Germinal center (tissue), 1 donor: ENCODE data around the gene PEX5L.

Source experiments
- DNase-seq: peaks from one replicate; pipeline ENCODE4 v3.0.0; 2012; ENCODE audit warnings: mixed read lengths, low spot score

Gene PEX5L

DNA sequence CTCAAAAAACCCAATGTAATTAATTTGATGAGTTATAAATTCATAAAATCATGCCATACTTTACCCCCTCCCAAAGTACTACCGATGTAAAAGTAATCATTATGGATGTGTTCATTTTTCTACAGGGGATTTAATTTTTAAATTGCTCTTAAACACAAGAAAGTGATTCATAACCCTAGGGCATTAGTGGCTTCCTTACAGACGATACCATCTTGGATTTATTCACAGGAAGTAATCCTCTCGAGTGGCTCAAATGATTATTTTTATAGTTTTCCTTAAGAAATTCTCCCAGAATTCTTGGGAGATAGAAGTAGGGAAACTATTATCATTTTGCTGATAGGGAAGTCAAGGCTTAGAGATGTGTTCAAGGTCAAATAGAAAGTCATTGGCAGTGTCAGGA lies 80.9 kb downstream of the PEX5L start:
- DNase-seq = no peak

DNA sequence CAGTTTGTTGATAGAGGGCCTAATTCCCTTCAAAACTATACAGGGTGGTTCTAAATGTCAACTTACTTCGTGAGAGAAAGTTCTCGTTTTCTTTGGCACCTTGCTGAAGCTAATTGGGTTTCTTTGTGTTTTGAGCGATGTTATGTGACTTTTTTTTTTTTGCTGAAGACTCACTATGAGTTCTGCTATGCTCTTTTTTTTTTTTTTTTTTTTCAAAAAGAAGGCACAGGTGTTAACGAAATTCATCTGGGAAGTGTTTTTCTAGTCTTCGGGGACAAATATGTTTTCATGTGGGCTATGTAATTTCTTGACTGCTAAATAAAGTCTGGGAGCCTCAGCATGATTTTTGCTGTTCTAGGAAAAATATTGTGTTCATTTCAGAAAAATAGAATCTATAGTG lies 81.5 kb downstream of the PEX5L start:
- DNase-seq = no peak

DNA sequence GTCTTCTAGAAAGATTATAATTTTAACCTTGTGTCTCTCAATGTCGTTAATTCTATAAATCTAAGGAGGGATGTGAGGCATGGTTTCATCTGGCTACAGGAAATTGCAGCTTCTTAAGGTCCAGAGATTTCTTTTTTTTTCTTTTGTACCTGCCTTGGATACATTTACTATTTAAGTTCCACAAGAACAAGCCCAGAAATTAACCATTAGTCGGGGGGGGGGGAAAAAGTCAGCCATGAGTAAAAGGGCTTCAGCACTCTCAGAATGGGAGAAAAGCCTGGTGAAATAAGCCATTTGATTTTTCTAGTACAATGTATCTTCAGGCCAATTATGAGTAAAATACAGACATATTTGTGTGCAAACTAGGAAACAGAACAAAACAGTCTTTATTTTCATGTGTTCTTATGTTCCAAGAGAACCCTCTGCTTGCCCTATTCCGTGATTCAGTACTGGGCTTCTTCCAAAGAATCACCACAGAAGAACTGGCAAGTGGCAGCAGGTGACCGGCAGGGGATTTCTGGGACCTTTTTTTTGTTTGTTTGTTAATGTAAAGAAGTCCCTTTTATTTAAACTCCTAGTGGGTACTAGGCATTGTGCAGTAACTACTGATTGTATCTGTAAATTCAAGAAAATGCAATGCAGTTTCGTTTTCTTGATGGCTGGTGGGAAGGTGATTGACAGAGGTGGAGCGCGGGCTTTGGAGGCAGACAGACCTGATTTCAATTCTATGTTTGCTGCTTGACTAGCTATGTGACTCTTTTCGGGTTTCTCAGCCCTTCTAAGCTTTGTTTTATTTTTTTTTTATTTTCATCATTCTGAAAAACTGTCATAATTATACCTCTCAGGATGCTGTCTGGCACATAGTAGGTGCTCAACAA lies 82.5 kb downstream of the PEX5L start:
- DNase-seq = no peak

DNA sequence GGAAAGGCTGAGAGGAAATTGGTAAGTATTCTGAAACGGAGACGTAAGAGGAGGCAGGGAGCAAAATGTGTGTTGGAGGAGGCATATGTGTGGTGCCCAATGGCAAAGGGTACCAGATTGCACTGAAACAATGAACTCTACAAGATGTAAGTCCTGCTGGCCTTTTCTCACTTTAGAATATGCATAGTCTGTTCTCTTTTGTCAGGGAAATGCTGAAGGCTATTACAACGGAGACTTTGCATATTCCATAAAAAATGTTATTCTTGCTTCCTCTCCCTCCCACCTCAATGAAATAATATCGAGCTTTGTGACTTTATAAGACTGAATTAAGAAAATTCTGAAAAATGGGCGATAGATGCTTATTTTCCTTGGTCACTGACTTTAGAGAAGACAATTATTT lies 85.9 kb downstream of the PEX5L start:
- no peak for DNase-seq

DNA sequence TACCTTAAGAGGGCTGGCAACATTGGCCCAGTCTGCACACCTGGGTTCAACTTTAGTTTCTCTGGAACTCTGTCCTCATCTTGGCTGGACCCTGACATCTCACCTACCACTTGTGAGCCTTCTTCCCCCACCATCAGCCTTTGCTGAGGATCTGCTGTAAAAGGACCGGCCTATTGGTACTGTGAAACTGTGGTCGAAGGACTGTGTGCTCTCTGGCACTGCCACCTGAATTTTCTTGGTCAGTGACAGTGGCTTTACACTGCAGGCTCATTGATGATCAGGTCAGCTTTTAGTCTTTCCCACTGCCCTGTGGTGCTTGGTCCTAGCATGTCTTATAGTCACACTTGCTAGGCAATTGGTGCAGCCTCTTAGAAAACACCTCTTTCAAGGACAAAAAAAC lies 86.9 kb downstream of the PEX5L start:
- DNase-seq = no peak

DNA sequence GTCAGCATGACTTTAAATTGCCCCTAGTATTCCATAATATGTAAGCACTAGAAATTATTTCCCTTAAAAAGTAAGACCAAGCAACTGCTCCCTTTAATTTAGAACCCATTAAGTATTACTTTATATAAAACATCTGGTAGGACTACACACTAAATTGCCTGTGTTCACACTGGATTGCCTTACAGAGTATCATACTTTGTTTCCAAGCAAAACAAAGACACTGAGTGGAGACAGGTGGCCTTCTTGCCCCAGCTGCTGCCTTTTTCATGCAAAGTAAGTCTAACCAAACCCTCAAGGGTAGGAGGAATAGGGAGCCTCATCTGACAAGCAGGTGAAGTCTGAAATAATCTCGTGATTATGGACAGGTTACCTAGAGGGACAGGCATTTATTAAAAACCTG lies 87.3 kb downstream of the PEX5L start:
- no peak for DNase-seq

DNA sequence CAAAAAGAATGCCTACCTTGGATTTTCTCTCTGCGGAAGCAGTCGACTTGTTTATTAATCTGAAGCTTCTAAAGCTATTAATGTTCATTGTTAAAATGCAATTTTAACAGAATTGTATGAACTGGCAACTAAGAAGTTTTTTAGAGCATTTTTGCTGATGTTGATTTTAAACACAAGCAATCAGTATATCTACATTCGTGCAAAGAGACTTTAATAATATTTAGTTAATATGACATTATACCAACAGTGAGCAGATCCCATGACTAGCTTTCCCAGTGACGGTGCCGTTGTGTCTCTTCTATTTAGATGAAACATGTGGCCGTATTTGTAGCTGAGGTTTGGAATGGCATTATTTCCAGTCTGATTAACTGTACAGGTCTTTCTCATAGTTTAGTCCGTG lies 88.0 kb downstream of the PEX5L start:
- no peak for DNase-seq

DNA sequence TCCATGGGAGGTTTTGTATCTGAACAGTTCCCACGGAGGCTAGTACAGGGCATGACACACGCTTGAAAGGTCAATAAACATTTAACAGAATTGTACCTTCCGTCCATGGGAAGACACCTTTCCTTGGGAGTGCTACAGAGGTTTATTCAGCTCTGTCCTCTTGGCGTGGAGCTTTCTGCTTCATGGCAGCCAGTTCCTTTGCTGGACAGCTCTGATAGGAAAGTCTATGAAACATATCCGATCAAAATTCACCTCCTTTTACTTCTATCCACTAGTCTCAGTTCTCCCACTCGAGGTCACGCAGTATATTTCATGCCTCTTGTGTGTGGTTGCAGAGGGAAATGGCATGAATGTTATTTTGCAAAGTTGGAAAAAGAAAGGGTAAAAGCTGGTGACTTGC lies 91.2 kb downstream of the PEX5L start:
- no peak for DNase-seq

DNA sequence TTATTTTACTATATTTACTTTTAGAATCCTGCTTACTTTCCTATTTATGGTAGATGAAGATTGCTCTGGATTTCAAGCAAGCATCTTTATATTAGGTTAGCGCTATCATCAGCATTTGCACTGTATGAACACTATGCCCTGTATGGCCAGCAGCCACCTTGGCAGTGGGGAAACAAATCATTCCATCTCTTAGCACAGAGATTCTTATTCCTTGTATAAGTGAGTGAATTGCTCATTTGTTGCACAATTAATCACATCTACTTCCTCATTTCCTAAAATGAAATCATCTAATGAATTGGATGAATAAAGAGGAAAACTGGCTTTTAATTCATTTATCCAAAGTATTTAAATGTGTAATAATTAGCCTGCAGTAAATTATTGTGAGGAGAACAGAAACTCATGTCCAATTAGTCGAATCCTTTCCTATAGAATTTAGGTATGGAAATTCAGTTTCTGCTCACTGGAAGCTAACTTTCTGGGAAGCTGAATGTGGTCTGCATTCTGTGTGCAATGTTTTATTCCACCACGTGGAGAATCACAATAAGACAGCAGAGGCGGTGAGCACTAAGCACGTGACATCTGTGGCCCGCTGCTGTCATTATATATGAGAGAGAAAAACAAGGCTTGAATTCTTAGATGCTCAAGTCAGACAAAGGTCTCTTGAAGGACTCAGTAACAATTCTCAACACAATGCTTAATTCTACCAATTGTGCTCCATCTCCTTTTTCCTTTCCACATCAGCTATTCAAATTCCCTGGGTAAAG lies 93.4 kb downstream of the PEX5L start:
- no peak for DNase-seq

DNA sequence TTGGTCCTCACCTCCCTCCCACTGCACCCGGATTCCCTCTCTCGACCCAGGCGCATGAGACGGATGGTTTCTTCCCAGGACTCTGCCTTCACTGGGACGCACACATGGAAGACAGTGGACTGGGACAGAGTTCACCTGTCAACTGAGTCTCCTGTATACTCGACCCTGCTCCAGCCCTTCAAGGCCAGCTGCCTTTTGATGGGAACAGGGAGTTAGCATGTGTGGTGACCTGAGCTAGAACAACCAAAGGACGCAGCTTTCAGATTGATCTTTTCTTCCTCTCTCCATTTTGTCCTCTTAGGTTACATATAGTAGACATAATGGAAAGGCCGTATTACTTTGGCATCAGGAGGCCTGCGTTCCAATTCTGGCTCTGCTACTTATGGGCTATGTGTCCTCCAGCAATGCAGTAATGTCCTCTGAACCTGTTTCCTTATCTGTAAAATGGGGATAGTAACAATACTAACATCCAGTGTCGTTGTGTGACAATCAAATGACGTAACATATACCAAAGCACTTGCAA lies 94.1 kb downstream of the PEX5L start:
- DNase-seq = no peak

DNA sequence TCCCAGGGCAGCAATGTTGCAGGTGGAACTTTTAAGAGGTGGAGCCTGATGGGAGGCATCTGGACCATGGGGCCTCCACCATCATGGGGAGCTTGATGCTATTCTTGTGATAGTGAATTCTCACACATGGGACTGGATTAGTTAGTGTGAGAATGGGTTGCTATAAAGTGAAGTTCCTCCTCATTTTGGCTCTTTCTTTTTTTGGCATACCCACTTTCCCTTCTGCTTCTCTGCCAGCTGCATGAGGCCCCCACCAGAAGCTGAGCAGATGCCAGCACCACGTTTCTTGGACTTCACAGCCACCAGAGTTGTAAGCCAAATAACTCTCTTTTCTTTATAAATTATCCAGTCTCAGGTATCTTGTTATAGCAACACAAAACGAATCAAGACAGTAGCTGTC lies 101.0 kb downstream of the PEX5L start:
- no peak for DNase-seq

DNA sequence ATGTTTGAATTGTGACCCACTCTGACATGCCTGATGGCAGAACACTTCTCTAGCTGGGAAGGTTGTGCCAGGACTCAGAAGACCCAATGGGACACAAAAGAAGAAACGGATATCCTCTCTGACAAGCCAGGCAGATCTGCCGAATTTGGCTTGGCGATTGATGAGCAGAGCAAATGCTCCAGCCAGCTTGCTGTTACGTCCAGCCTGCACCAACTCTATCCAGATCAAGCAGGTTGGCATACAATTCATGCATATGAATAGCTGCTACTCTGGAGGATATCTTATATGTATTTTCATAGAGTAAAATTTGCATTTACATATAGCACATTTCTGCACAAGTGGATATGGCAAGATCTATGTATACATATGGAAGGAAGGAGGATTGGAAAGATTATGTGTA lies 102.8 kb downstream of the PEX5L start:
- DNase-seq = no peak

DNA sequence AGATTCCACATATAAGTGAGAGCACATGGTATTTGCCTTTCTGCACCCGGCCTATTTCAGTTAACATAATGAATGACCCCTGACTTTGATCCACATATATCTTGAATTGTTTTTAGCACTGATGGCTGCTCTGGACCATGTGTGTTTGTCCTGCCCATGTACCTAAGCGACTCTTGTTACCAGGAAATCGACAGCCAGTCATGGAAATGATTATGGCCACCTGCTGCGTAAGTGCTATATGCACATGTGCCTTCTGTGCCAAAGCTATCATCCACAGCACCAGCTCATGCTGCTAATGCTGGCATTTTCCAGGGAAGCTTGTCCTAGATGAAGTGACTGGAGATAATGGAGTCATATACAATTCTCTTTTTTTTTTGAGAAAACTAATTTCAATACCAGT lies 103.7 kb downstream of the PEX5L start:
- DNase-seq = no peak

DNA sequence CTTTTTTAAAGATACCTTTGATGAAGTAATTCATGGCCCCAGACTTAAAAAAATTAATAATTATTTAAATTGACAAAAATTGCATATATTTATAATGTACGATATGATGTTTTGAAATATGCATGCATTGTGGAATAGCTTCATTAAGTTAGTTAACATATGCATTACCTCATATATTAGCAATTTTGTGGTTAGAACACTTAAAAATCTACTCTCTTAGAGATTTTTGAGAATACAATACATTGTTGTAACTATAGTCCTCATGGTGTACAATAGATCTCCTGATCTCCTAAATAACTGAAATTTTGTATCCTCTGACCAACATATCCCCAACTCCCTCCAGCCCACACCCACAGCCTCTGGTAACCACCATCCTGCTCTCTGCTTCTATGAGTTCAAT lies 104.1 kb downstream of the PEX5L start:
- DNase-seq = no peak

DNA sequence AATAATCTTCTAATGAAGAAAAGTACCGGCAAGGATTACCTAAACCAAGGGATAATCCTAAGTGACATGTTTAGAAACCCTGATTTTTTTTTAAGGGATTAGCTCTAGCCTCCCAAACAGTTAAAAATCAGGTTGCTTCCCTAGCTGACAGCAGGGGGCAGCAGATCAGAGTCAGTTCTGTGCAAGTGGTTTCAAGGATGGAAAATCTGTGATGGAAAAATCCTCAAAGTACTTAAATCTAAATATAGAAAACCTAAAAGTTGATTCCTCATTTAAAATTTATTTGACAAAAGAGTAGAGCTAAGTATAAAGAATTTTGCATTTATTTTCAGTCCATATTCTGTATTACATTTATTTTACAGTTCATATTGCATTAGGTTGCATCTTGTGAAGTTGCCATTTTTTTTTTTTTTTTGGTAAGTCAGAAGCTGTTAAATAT lies 107.6 kb downstream of the PEX5L start:
- peak; percentile 32 for DNase-seq

DNA sequence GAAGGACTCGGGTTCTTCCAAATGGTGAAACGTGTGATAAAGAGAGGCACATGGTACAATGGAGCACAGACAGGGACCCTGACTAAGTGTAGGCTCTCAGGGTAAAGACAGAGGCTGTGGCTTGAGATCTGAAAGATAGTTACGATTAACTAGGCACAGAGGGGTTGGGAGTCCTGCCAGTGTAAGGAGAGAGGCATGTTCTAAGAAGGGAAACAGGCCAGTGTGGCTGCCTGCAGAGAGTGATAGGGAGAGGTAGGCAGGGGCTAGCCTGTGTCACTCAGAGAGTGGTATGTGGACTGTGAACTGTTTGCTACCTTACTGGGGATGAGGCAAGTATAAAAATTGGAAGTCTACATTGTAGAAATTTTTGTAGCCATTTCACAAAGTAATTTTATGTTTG lies 109.5 kb downstream of the PEX5L start:
- no peak for DNase-seq

DNA sequence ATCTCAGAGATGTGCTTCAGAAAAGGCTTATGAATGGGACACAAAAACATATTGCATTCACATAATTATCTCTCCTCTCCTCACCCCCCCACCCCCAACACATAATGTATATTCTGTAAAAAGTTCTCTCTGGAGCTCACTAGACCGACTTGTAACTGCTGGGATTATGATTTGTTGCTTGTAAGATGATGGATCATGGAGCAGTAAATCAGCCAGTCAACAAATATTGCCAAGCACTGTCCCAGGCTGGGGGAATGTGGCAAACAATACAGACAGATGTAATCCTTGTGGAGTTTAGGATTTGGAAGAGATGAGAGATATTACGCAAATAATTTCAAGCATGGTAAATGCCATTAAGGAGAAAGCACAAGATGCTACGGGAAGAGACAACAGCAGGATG lies 114.8 kb downstream of the PEX5L start:
- DNase-seq = no peak

DNA sequence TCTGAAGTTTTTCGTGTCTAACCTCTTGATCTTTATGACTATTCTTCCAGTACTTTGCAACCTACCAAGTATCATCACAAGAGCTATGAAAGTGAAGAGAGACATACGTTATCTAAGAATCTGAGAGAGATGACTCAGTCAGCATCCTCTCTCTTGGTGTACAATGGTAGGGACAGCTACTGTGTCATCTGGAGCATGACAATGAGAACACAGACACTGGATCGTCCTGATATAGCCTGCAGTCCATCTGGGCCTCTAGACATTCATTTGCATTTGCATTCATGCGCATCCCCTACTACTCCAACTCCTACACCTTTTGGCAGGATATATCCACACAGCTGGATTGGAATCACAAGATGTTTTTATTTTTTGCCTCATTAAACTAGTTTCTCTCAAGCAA lies 115.2 kb downstream of the PEX5L start:
- no peak for DNase-seq

DNA sequence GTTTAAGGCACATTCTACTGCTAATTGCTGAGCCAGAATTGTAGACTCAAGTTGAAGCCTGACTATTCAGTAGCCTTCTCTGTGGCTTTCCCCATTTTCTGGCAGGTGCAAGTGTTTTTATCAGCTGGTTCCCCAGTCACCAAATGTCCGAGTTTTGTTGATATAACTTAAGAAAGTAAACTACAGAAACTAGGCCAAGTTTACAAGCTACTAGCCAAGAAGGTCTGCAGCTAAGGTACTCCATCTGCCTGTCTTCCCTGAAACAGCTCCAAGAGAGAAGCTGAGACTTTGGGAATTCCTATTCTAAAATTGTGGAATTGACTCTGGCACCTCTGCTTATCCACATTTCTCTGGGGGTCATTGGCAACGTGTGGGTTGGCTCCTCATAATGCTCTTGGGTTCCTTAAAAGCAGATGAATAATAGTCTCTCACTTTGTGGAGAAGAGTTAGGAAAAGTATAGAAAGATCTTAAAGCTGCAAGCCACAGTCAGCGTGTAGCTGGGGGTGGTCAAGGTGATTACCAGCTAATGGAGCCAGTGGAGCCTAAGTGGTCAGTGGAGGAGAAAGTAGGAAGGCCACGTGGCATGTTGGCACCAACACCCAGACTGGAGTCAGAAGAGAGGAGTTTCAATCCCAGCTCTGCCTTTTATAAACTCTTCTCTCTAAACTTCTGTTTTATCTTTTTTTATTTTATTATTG lies 128.8 kb downstream of the PEX5L start:
- no peak for DNase-seq

DNA sequence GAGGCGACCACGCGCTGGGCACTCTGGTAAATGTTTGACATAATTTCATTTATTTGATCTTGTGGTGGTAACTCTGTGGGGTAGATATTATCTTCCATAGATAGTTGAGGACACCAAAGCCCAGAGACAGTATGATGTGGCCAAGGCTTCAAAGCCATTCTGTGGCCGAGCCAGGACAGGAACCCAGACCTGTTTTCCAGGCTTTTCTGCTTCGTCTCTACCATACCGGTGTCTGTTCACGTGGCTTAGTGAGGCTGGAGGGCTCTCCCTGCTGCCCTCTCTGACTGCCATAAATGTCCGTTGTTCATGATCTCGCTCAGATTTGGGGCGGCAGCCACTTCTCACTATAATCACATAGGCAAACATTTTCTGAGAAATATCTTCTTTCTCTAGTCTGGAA lies 134.7 kb downstream of the PEX5L start:
- DNase-seq = no peak

DNA sequence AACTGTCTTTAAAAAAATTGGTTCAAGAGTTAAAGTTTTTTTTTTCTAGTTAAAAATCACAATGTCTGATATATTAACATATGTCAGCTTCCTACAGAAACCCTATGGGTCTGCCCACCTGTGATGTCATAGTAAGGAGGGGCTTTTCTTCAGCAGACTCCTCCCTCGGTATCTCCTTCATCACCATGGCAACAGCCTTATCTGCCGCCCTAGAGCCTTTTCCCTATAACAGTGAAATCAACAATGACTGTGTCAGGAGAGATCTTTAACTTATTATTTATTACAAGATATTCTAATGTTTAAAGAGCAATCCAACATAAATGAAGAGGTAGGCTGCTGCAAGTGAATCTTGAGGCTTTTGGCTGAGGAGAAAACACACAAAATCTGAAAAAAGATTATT lies 138.7 kb downstream of the PEX5L start:
- DNase-seq = peak; percentile 46

DNA sequence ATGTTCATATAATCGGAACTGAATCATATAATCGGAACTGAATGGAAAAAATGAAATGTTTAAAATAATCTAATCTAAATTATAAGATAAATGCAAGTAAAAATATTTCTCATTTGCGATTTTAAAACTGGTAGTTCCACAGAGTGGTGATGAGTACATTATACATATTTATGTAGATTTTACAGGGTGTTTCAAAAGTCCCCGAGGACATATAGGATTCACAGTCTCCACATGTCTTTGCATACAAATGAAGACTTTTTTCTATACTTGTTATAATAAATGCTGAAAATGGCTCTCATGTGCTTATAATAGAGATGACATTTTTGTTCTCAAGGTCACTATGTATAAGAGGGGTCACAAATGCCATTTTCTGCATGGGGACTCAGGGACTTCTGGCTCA lies 139.5 kb downstream of the PEX5L start:
- DNase-seq = no peak

DNA sequence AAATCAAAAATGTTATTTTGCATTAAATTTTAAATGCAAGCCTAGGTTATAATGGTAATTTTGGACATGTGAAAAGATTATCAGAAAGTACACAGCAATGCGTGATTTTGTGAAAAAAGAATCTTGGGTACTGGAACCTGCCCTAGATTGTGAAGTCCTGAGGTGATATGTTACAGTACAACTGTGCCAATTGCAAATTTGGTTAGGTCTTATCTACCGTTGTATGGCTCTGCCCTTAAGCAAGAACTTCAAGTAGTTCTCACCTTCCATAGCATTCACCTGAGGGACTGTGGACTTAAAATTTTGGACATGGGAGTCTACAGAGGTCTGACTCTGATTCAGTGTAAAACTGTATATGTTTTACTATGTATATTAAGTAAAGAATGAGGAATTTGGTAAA lies 140.2 kb downstream of the PEX5L start:
- DNase-seq = no peak
